Measurements from ENCODE around the gene FIBCD1. TPM values are rescaled to one million over a fixed set of nuclear protein-coding genes. Genes with fewer than 3 reads are reported as not detected.

The FIBCD1 gene
- total and polyA plus RNA-seq, 9 of the 15 experiments (the other 6 are each of a cell fraction or from before 2014, with no cell fraction given), result 0.53 to 1.2 (median 0.95) TPM; not detected in 4

DNA sequence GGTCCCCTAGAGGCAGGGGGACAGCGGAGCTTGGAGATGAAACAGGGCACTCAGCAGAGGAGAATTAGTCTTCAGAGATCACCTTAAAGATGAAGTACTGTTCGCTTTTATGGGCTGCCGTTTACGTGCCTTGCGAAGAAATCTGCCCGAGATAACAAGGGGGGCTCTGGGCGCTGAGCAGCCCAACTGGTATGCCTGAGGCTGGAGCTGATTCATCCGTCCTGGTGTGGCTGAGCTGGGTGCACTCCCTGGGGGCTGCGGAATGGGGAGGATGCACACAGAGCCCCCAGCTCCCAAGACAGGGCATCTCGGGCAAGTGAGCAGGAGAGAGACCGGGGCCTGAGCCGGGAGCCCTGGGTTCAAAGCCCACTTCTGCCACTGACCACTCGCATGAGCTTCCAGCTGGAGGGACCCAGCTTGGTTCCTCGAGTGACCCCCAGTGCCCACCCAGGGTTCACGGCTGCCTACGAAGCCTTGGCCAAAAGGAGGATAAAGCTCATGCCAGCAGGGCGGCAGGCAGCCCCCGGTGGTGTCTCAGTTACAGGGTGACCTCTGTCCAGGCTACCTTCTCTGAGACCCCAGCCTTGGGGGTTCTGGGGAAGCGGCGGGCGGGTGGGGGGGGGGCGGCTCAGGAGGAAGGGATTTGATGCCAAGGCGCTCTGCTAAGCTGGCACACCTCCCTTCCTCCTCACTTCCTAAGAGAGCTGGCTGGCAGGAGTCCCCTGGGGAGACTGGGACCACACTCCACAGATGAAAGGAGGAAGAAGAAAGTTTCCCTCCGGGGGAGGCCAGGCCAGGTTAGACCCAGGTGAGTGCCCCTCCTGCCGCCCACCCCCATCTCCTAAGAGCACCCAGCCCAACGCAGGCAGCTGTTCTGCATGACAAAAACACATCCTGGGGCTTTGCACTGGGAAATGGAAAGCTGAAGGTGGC, 5.7 kb downstream of the FIBCD1 start:
- Histone ChIP-seq H3K4me3 (no peak overlapping the region), H4K20me1 (replicated peaks; ENCODE audit: control insufficient read depth, insufficient read depth, low read length) (peaks cover 94% of the 10 kb centered on the region), H3K9me3 (replicated peaks; ENCODE audit: control insufficient read depth, insufficient read depth, low read depth, low read length) (no peaks in the 10 kb centered on the region), H3K79me2 (ENCODE audit: control insufficient read depth, insufficient read depth, low read length) (no peaks in the 10 kb centered on the region), H3K4me1 (replicated peaks in 1 of 2; ENCODE audit: control insufficient read depth in 2 of 2, insufficient read depth in 2 of 2, low read length in 2 of 2) (peaks cover 0 to 42% of the 10 kb centered on the region in 2 experiments; a peak in 2 of 5 replicates), H2AFZ (ENCODE audit: low read depth, low read length) (no peak overlapping the region), H3K4me2 (ENCODE audit: insufficient read depth, low read length) (no peak overlapping the region), H3K27me3 (ENCODE audit: control insufficient read depth in 2 of 2, insufficient read depth in 2 of 2, low read length in 2 of 2) (peaks cover 97 to 98% of the 10 kb centered on the region in 2 experiments), H3K9me1 (ENCODE audit: control insufficient read depth, insufficient read depth, low read length) (peaks cover 10% of the 10 kb centered on the region), H3K9ac (ENCODE audit: insufficient read depth in 1 of 2, low read depth in 2 of 2, low read length in 2 of 2) (peak overlapping the region in 1 of 2 experiments; percentile 7; a peak in 1 of 4 replicates), H3K27ac (ENCODE audit: extremely low read depth, low read depth, low read length) (no peak overlapping the region), H3K36me3 (ENCODE audit: control insufficient read depth, insufficient read depth, low read length) (no peaks in the 10 kb centered on the region)
- ChIA-PET CTCF (ENCODE audit: low intra/inter-chr PET ratio) (no interaction called here), POLR2A (interaction anchor here (0.6 to 26.8 kb wide), 23 partner anchors 8 to 470 kb away, joined by 3 to 582 read pairs (median 4); no protein-coding TSS in a partner anchor)
- intact Hi-C loops (cut with micrococcal nuclease), result no loop called here
- 6% methylated on average over 26 of the region's 26 CpGs for WGBS (ENCODE audit: insufficient coverage, low coverage, missing lambda C conversion rate)
- no peak for TF ChIP-seq CEBPZ (IDR thresholded peaks at IDR 0.05; ENCODE audit: borderline replicate concordance, low read depth, low read length)
- TF ChIP-seq ZNF263 (CRISPR knock-in tag; IDR thresholded peaks at IDR 0.05; ENCODE audit: borderline replicate concordance), result no peak
- TF ChIP-seq KHSRP (IDR thresholded peaks at IDR 0.05), result no peak
- no peak for TF ChIP-seq ZBTB8A (IDR thresholded peaks at IDR 0.05; ENCODE audit: partially characterized antibody)
- no peak for TF ChIP-seq ELK3 (CRISPR knock-in tag; IDR thresholded peaks at IDR 0.05)
- TF ChIP-seq NFXL1 (CRISPR knock-in tag; IDR thresholded peaks at IDR 0.05), result no peak
- DNase-seq (ENCODE audit: extremely low read depth in 1 of 4, low spot score in 3 of 4) (peak in 2 of 4 experiments; percentile 68 to 70), FAIRE-seq (no peak), ATAC-seq (no peak; the same call in 1 of the 3 replicates)
- BruUV-seq (replicated peaks), result no TSS peak
- in situ Hi-C loops (cut with MboI), result no loop called here

Data from K562 (cell line).